Effector CD8-positive, alpha-beta T cell (primary cell): ENCODE data around the gene GJB3.
"Not testable (repeated sequence)": the region's sequence is repeated elsewhere in the genome, so short reads cannot be mapped to it uniquely, and the experiment has no call there.

Experiments used
- DNase-seq: peaks from one replicate; lab custom pipeline; 2025; lab: John Stamatoyannopoulos, UW

Gene GJB3

DNA sequence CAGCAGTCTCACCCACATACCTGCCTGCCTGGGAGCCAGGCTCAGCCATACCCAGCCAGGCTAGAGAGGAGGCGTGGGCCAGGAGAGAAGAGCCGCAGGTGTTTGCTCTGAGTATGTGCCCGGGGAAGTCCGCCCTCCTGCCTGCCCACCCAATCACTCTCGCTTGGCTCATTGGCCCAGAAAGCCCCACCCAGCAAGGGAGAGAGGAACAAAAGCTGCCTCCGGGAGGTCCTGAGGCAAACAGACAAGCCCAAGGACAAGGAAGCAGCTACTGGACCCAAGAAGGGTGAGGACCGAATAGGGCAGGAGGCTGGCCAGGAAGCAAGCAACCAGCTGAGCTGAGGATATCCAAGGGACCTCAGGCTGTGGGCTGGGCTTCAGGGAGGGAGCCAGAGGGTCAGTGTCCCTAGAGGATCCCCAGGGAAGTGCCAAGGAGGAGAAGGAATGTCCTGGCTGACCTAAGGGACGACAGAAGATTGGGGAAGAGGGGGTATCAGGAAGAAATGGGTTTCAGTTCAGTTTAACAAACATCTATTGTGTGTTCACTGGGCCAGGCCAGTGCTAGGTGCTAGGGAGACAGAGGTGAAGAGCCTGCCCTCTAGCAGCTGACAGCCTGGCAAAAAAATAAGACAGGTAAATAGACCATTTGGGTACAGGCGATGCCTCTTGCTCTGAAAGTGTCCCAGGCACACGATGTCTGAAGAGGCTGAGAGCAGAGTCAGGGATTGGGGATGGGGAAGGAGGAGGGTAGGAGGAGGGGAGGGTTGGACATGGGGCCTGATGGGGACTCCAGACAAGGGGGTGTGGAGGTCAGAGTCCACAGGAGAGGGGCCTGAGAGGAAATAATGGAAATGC is 21.3 kb upstream of the GJB3 start, which contains the start of gene GJB4:
TSS of gene GJB4 (plus strand) at position 238 of the 855 bp plus-strand sequence. CDS start 1,515 bp downstream, outside the sequence.
- no peak for DNase-seq

DNA sequence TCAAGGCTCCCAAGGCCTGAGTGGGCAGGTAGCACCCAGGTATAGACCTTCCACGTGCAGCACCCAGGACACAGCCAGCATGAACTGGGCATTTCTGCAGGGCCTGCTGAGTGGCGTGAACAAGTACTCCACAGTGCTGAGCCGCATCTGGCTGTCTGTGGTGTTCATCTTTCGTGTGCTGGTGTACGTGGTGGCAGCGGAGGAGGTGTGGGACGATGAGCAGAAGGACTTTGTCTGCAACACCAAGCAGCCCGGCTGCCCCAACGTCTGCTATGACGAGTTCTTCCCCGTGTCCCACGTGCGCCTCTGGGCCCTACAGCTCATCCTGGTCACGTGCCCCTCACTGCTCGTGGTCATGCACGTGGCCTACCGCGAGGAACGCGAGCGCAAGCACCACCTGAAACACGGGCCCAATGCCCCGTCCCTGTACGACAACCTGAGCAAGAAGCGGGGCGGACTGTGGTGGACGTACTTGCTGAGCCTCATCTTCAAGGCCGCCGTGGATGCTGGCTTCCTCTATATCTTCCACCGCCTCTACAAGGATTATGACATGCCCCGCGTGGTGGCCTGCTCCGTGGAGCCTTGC is 19.7 kb upstream of the GJB3 start:
- DNase-seq: no peak

DNA sequence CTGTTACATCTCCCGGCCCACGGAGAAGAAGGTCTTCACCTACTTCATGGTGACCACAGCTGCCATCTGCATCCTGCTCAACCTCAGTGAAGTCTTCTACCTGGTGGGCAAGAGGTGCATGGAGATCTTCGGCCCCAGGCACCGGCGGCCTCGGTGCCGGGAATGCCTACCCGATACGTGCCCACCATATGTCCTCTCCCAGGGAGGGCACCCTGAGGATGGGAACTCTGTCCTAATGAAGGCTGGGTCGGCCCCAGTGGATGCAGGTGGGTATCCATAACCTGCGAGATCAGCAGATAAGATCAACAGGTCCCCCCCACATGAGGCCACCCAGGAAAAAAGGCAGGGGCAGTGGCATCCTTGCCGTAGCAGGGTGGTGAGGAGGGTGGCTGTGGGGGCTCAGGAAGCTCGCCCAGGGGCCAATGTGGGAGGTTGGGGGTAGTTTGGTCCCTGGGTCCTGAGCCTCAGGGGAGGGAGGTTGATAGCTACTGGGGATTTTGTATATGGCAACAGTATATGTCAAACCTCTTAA is 19.2 kb upstream of the GJB3 start:
- no peak for DNase-seq

DNA sequence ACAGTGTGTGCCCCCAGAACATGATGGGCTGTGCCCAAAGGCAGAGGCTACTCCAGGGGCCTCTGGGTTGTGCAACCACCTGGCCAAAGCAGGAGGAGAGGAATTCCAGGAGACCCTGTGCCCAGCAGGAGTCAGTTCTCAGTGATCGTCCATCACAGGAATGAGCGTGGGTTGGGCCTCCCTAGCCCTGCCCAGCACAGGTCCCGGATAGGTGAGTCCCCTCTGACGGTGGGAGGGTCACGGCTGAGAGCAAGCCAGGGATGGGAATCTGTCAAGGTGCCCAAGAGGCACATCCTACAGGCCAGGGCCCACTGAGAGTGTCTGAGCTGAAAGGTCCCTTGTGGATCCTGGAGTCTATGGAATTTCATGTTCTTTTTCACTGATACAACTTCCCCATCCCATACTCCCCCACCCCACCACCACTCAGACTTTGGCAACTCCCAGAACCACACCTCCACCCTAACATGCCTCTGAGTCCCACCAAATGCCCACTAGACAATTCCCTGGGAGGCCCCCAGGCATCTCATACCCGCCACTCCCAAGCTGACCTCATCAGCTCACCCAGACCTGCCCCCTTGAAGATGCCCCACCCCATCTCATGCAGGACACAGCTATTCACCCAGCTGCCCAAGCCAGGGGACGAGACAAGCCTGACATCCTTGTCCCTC is 18.4 kb upstream of the GJB3 start:
- DNase-seq: no peak

DNA sequence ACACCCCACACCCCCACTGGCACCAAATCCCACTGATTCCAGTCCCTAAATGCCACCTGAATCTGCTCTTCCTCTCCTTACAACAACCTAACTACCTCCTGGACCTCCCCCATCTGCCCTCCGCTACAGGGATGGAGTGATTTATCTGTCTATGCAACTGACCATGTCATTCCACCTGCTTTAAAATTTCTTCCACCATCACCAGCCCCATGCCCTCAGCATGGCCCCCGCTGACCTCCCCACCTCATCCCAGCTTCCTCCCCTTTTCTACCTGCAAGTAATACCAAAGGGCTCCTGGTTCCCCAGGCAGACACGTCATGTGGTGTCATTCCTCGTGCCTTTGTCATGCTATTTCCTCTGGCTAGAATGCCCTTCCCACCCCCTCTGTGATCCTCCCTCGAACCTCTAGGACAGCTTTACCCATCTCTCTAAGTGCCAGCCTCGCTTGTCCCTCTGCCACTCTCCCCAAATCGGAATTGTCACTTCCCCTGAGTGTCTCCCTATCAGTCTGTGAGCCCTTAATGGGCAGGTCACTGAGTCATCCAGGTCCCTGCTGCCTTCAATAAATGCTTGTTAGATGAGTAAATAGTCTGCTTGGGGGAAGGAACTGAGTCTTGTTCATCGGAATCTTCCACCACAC is 17.8 kb upstream of the GJB3 start:
- no peak for DNase-seq

DNA sequence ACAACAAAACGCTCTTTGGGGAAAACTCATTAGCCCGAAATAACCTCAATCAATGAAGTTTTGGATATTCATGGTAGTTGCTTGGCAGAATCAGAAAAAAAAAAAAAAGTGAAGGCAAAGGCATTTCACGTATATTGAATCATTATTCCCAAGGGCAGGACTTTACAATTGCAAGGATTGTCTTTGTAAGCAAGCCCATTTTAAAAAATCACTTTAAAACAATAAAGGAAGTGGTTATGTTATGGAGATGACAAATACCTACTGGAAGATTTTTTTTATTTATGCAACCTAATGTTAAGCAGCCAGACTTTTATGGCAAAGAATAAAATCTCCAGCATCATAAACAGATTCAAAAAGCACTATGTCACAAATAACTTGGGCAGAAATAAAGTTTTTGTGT is 12.2 kb upstream of the GJB3 start:
- DNase-seq: no peak

DNA sequence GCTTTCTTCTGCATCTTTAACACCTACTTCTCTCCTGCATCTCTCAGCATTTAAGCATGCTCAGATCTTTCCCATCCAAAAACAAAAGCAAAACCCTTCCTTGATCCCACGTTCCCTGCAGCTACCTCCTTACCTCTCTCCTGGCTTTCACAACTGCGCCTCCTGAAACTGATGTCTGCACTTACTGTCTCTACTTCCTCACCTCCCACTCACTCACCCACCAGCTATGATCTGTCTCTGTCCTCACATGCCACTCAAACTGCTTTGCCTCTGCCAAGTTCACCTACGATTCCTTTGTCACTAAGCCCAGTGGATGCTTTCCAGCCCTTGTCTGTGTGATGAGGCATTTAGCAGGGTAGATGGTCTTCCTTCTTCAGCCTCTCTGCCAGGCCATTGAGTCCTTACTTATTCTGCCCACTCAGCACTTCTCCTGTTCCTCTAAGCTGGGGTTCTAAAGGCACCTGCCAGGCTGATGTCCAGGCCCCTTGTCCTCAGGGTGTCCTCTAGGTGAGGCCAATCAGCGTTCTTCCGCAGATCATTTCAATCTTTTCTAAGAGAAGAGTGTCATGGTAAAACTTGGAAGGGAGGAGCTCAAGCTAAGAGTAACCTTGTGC is 10.0 kb upstream of the GJB3 start:
- DNase-seq: no peak

DNA sequence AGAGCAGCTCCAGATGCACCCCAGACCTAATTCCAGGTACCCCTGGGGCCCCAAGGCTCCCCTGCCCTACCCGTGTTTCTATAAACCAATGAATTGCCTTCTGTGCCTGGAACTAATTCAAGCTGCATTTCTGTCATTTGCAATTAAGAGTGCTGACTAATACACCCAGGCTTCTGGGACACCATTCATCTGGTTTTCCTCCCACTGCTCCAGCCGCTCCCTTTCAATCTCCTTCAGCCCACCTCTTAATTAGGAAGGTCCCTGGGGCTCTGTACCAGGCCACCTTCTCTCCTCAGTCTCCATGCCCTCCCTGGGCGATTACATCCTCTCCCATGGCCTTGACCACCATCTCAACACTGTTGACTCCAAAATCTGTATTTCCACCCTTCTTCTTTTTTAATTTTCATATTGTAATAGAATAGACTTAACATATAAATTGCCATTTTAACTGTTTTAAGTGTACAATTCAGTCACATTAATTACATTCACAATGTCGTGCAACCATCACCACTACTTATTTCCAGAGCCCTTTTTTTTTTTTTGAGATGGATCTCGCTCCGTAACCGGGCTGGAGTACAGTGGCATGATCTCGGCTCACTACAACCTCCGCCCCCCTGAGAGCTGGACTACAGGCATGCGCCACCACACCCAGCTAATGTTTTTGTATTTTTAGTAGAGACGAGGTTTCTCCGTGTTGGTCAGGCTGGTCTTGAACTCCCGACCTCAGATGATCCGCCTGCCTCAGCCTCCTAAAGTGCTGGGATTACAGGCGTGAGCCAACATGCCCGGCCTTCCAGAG is 9.2 kb upstream of the GJB3 start:
- no peak for DNase-seq

DNA sequence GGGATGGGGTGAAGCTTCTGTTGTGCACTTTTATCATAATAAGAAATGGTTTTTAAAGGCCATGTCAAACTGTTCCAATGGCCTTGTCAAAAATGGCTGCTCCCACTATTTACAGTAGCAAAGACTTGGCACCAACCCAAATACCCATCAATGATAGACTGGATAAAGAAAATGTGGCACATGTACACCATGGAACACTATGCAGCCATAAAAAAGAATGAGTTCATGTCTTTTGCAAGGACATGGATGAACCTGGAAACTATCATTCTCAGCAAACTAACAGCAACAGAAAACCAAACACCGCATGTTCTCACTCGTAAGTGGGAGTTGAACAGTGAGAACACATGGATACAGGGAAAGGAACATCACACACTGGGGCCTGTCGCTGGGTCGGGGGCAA is 7.9 kb upstream of the GJB3 start:
- not testable (repeated sequence) for DNase-seq

DNA sequence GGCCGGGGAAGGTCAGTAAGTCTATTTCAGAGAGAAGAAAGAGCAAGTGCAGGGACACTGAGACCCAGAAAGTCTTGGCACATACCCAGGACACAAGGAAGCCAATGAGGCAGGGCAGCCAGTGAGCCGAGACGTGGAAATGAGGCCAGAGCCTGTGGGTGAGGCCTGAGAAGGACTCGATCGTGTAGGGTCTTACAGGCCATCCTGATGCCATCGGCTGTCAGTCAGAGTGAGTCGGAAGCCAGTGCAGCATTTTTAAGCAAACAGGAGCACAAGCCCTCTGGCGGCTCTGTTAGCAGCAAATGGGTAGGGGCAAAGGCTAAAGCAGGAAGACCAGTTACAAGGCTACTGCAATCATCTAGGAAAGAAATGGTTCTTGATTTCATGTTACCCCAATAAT is 6.1 kb upstream of the GJB3 start:
- no peak for DNase-seq

DNA sequence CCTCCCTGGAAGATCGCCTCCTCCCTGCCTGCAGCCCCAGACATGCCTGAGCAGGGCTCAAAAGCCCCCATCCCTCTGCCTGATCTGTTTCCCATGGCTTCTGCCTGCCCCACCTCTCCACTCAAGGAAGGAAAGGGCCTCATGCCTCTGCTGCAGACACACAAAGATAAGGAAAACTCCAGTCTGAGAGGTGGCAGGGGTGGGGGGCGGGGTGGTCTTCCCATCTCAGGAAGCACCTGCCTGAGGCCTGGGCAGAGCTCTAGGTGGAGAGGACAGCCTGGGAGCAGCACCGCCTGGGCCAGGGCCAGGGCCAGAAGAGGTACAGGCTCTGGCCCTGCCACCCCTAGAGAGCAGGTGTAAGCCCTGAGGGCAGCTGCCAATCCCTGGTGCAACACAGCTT is 4.1 kb upstream of the GJB3 start:
- no peak for DNase-seq

DNA sequence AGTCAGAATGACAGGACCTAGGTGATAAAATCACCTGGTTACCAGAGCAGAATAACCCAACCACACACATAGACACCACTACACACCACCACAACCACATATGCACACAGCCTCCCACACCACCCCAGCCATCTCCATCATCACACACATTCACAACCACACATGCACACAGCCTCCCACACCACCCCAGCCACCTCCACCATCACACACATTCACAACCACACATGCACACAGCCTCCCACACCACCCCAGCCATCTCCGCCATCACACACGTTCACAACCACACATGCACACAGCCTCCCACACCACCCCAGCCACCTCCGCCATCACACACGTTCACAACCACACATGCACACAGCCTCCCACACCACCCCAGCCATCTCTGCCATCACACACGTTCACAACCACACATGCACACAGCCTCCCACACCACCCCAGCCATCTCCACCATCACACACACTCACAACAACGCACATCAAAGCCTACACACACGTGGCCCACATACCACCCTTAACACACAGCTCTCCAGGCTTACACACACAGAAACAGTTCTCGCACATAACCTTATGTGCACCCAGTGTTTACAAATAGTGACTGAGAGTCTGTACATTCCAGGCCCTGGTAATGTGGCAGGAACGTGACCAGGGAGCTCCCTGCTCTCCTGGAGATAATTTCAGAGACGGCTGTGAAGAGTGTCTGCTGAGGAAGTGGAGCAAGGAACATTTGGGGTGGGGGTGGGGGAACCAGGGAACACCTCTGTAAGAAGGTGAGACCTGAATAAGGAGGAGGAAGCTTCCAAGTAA is 3.3 kb upstream of the GJB3 start:
- DNase-seq: no peak

DNA sequence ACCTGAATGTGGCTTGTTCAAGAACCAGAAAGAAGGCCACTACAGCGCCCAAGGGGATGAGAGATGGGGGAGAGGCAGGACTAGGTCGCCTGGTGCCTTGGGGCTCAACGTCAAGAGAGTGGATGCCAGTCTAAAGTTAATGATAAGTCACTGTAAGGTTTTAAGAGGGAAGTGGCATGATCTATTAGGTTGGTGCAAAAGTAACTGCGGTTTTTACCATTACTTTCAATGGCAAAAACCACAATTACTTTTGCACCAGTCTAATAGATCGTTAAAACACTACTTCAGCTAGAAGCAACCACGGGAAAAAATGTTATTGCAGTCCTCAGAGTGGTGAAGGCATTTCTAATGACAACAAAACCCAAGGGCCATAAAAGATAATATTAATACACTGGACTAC is 2.6 kb upstream of the GJB3 start:
- DNase-seq: no peak

DNA sequence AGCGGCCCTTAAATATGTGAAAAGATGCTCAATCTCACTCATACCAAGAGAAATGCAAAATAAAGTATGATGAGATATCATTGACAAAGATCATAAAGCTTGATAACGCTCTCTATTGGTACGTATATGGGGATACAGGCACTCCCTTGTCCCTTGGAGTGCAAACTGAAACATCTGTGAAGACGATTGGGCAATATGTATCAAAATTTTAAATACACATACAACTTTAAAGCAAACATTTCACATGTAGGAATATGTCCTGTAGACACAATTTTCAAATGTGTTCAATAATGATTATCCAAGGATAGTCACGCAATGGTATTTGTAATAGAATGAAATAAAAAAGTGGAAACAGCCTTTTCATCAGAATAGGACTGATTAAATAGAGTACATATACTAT is 2.0 kb upstream of the GJB3 start:
- no peak for DNase-seq

DNA sequence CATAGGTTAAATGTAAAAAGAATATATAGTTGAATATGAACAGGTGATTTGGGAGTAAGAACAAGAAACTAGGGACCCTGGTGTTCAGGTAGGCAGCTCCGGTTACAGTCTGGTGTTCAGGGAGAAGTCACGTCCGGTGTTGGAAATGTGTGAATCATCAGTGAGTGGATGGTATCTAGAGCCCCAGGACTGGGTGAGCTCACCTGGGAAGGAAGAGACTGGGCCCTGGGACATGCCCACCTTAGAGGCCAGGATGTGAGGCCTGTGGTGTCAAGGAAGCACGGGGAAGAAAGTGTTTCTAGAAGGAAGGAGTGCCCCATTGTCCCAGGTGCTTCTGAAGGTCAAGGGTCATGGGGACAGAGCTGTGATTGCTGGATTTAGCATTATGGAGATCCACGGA is 1.5 kb upstream of the GJB3 start:
- DNase-seq: no peak

DNA sequence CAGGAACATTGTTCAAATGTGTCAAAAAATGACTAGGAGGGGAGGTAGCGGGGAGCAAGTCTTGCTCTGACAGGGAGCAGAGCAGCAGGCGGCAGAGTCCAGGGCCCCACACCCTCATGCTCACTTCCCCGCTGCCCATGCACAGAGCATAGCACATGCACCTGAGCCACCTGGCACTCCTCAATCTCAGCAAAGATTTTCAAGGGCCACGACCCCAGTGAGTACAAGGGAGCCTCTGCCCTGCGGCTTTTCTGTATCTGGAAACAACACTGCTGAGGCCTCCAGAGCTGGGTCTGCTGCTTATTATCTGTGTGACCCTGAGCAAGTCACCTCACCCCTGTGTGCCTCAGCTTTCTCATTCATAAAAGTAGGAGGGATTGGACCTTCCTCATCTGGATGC is 1.1 kb upstream of the GJB3 start:
- no peak for DNase-seq

DNA sequence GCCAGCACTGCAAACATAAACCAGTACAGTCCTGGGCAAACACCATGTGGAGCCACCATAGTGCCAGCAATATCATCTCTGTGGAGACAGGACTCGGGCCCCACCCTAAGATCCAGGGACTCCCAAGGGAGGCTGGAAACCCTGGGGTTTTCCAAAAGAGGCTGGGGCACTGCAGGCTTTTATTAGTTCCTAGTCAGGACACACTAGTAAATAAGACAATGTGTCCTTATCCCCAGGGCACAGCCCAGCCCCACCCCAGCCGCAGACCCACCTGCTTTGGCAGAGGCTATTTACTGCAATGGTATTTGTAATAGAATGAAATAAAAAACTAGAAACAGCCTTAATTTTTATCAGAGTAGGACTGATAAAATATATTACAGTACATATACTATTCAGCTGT is 486 bp upstream of the GJB3 start:
- DNase-seq: no peak

DNA sequence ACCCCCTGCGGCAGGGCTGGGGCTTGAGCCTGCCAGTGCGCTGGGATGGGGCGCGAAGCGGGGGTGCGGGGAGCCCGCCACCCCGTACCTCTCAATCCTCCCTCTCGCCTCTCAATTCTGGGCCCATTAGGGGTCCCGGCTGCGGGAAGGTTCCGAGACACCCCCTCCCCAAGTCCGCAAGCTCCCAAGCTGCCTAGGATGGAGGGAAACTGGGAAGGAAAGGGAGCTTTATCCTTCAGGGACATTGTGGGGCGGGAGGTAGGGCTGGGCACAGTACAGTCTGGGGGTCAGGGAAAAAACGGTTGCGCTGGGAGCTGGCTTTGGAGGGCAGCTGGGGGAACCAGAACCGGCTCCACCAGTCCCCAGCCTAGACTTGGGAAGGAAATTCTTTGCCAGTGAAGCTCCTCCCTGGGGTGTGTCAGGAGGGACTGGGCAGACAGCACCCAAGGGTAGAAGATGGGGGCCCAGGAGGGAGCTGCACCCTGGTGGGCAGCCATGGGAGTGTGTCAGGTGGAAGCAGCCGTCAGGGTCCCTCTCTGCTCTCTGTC is 904 bp downstream of the GJB3 start:
- no peak for DNase-seq

DNA sequence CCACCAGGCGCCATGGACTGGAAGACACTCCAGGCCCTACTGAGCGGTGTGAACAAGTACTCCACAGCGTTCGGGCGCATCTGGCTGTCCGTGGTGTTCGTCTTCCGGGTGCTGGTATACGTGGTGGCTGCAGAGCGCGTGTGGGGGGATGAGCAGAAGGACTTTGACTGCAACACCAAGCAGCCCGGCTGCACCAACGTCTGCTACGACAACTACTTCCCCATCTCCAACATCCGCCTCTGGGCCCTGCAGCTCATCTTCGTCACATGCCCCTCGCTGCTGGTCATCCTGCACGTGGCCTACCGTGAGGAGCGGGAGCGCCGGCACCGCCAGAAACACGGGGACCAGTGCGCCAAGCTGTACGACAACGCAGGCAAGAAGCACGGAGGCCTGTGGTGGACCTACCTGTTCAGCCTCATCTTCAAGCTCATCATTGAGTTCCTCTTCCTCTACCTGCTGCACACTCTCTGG is 3.8 kb downstream of the GJB3 start:
- no peak for DNase-seq
